ENCODE results near the gene ARHGEF16.

ARHGEF16 gene

GRCh38 chr1:3522564-3523265, 68.2 kb downstream of the ARHGEF16 start:
- TF ChIP-seq NFIC (IDR thresholded peaks at IDR 0.05) (no peak), USF1 (IDR thresholded peaks at IDR 0.05) (no peak), TAF1 (IDR thresholded peaks at IDR 0.05; ENCODE audit: low read depth) (no peak), YY1 (IDR thresholded peaks at IDR 0.05; ENCODE audit: low read depth) (no peak), CREB1 (IDR thresholded peaks at IDR 0.05; ENCODE audit: low read depth) (no peak), EGR1 (IDR thresholded peaks at IDR 0.05) (no peak)

- no peak for TF ChIP-seq REST (IDR thresholded peaks at IDR 0.05; ENCODE audit: low read depth)
- TF ChIP-seq NFIC (IDR thresholded peaks at IDR 0.05), result no peak
- TF ChIP-seq CEBPB (IDR thresholded peaks at IDR 0.05), result no peak
- TF ChIP-seq FOXM1 (IDR thresholded peaks at IDR 0.05; ENCODE audit: borderline replicate concordance, low read depth), result no peak
- TF ChIP-seq EGR1 (IDR thresholded peaks at IDR 0.05), result no peak
- no peak for TF ChIP-seq USF1 (IDR thresholded peaks at IDR 0.05)
- TF ChIP-seq RAD21 (IDR thresholded peaks at IDR 0.05; ENCODE audit: low read depth), result no peak
- no peak for TF ChIP-seq MAX (IDR thresholded peaks at IDR 0.05)
Observed at GRCh38 chr1:3523980-3524379, 69.5 kb downstream of the ARHGEF16 start.

- TF ChIP-seq EP300 (IDR thresholded peaks at IDR 0.05; ENCODE audit: borderline replicate concordance), result no peak
- TF ChIP-seq NFIC (IDR thresholded peaks at IDR 0.05), result no peak
- no peak for TF ChIP-seq FOXM1 (IDR thresholded peaks at IDR 0.05; ENCODE audit: borderline replicate concordance, low read depth)
- TF ChIP-seq TAF1 (IDR thresholded peaks at IDR 0.05; ENCODE audit: low read depth), result no peak
- no peak for TF ChIP-seq YY1 (IDR thresholded peaks at IDR 0.05; ENCODE audit: low read depth)
- no peak for TF ChIP-seq ZBTB7A (IDR thresholded peaks at IDR 0.05; ENCODE audit: low read depth)
- no peak for TF ChIP-seq EGR1 (IDR thresholded peaks at IDR 0.05)
- no peak for TF ChIP-seq CEBPB (IDR thresholded peaks at IDR 0.05)
- no peak for TF ChIP-seq RAD21 (IDR thresholded peaks at IDR 0.05; ENCODE audit: low read depth)
- no peak for TF ChIP-seq REST (IDR thresholded peaks at IDR 0.05; ENCODE audit: low read depth)
- no peak for TF ChIP-seq MAX (IDR thresholded peaks at IDR 0.05)
- TF ChIP-seq USF1 (IDR thresholded peaks at IDR 0.05), result no peak
- no peak for TF ChIP-seq TEAD4 (IDR thresholded peaks at IDR 0.05)
- no peak for TF ChIP-seq TCF12 (IDR thresholded peaks at IDR 0.05; ENCODE audit: low read depth)
- TF ChIP-seq CREB1 (IDR thresholded peaks at IDR 0.05; ENCODE audit: low read depth), result no peak
Observed at GRCh38 chr1:3524556-3525203, 70.2 kb downstream of the ARHGEF16 start.

GRCh38 chr1:3525551-3526482, 71.4 kb downstream of the ARHGEF16 start:
- TF ChIP-seq CEBPB (IDR thresholded peaks at IDR 0.05) (no peak), USF1 (IDR thresholded peaks at IDR 0.05) (no peak), TCF12 (IDR thresholded peaks at IDR 0.05; ENCODE audit: low read depth) (0 out of 2 replicates have a peak, but pooled peaks have one; percentile 19), EGR1 (IDR thresholded peaks at IDR 0.05) (no peak), CREB1 (IDR thresholded peaks at IDR 0.05; ENCODE audit: low read depth) (no peak), FOXM1 (IDR thresholded peaks at IDR 0.05; ENCODE audit: borderline replicate concordance, low read depth) (no peak)

Data from Ishikawa (cell line).